PC-9 (cell line): ENCODE results near the gene ZNF423. TPM values are rescaled to one million over a fixed set of nuclear protein-coding genes. Genes with fewer than 3 reads are reported as not detected.

ENCODE experiments used
- BruUV-seq: library from RNA; stranded (reverse); fragments of 400-500 nt; replicated peaks from 2 replicates; lab custom pipeline; 2021; lab: Mats Ljungman, UMichigan
- CTCF ChIA-PET: fragments of 300-600 bp; sonication (Branson Sonifier 250); formaldehyde crosslinking; loops from one replicate; lab custom pipeline; 2022; ENCODE audit warnings: antibody characterized with exemption; lab: Charles Lee
- POLR2A ChIA-PET: fragments of 300-600 bp; sonication (Branson Sonifier 250); formaldehyde crosslinking; loops from one replicate; lab custom pipeline; 2022; ENCODE audit warnings: antibody characterized with exemption; ENCODE audit not compliant: unreplicated experiment; lab: Charles Lee
- DNase-seq, 2 experiments: peaks; one replicate each; pipeline versions ENCODE4 v3.0.0 to v3.0.0-alpha.2; 2015 to 2022; ENCODE audit warnings: mixed read lengths in 1 of 2
- H2AFZ ChIP-seq: fragments of 200-600 bp; sonication (generic); 2 replicates; pipeline ENCODE4 v1.8.1; 2017; ENCODE audit warnings: antibody characterized with exemption
- H3F3A ChIP-seq: fragments of 200-600 bp; sonication (generic); 2 replicates; pipeline ENCODE4 v1.8.1; 2017; ENCODE audit warnings: antibody characterized with exemption, mild to moderate bottlenecking, low read depth; ENCODE audit not compliant: insufficient read depth
- H3K27ac ChIP-seq: fragments of 200-600 bp; sonication (generic); 2 replicates; pipeline ENCODE4 v1.6.1; 2016; ENCODE audit warnings: mixed run types
- H3K27me3 ChIP-seq: fragments of 200-600 bp; sonication (generic); 2 replicates; pipeline ENCODE4 v1.6.1; 2016; ENCODE audit warnings: low read depth, mixed run types; ENCODE audit not compliant: insufficient read depth
- H3K36me3 ChIP-seq: fragments of 200-600 bp; sonication (generic); 2 replicates; pipeline ENCODE4 v1.6.1; 2016; ENCODE audit warnings: low read depth, mixed run types
- H3K4me1 ChIP-seq: fragments of 200-600 bp; sonication (generic); replicated peaks from 2 replicates; pipeline ENCODE4 v1.6.1; 2016; ENCODE audit warnings: mixed run types; ENCODE audit not compliant: insufficient read depth
- H3K4me2 ChIP-seq: fragments of 200-600 bp; sonication (generic); 2 replicates; pipeline ENCODE4 v1.6.1; 2017; ENCODE audit warnings: mixed run types
- H3K4me3 ChIP-seq: fragments of 200-600 bp; sonication (generic); 2 replicates; pipeline ENCODE4 v1.6.1; 2016; ENCODE audit warnings: mixed run types
- H3K79me2 ChIP-seq: fragments of 200-600 bp; sonication (generic); 2 replicates; pipeline ENCODE4 v1.6.1; 2017; ENCODE audit warnings: low read depth, mixed run types
- H3K9me2 ChIP-seq: fragments of 200-600 bp; sonication (generic); 2 replicates; pipeline ENCODE4 v1.8.1; 2017; ENCODE audit warnings: mild to moderate bottlenecking; ENCODE audit not compliant: insufficient read depth
- H3K9me3 ChIP-seq: fragments of 200-600 bp; sonication (generic); 2 replicates; pipeline ENCODE4 v1.8.1; 2016; ENCODE audit warnings: low read depth; ENCODE audit not compliant: insufficient read depth
- H4K20me1 ChIP-seq: fragments of 200-600 bp; sonication (generic); 2 replicates; pipeline ENCODE4 v1.8.1; 2017; ENCODE audit not compliant: insufficient read depth
- EZH2 ChIP-seq: fragments of 200-600 bp; sonication (generic); IDR thresholded peaks from 2 replicates; pipeline ENCODE4 v1.8.0; 2017; ENCODE audit warnings: antibody characterized with exemption, low read depth
- intact Hi-C: fragments of 100-400 bp; cut with micrococcal nuclease; formaldehyde crosslinking; loops from one replicate; pipeline ENCODE4 v1.10.0; 2022; ENCODE audit not compliant: unreplicated experiment
- total RNA-seq: library from RNA; stranded (reverse); gene quantifications from 2 replicates; pipeline ENCODE4 v1.2.3, GENCODE V29; 2021
- TF ChIP-seq, protein P1 (sequence below): fragments of 200-600 bp; sonication (generic); conservative IDR thresholded peaks from 2 replicates; pipeline ENCODE4 v1.6.1; 2017; ENCODE audit warnings: mixed run types, antibody characterized with exemption, mild to moderate bottlenecking, moderate library complexity

ZNF423 gene
- total RNA-seq, 1 experiment from 2014 or later = not detected

GRCh38 chr16:49483251-49483650 lies 372.7 kb downstream of the ZNF423 start:
- no TSS peak for BruUV-seq
- TF ChIP-seq EZH2 = no peak
- TF ChIP-seq, protein P1, sequence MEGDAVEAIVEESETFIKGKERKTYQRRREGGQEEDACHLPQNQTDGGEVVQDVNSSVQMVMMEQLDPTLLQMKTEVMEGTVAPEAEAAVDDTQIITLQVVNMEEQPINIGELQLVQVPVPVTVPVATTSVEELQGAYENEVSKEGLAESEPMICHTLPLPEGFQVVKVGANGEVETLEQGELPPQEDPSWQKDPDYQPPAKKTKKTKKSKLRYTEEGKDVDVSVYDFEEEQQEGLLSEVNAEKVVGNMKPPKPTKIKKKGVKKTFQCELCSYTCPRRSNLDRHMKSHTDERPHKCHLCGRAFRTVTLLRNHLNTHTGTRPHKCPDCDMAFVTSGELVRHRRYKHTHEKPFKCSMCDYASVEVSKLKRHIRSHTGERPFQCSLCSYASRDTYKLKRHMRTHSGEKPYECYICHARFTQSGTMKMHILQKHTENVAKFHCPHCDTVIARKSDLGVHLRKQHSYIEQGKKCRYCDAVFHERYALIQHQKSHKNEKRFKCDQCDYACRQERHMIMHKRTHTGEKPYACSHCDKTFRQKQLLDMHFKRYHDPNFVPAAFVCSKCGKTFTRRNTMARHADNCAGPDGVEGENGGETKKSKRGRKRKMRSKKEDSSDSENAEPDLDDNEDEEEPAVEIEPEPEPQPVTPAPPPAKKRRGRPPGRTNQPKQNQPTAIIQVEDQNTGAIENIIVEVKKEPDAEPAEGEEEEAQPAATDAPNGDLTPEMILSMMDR = no peak
- no peak for DNase-seq
- H2AFZ ChIP-seq = no peak overlapping the region
- H3K9me3 ChIP-seq = no peaks in the 10 kb centered on the region
- H3K79me2 ChIP-seq = no peaks in the 10 kb centered on the region
- H3K27me3 ChIP-seq = peaks cover 49% of the 10 kb centered on the region
- no peaks in the 10 kb centered on the region for H3K9me2 ChIP-seq
- H3K27ac ChIP-seq = no peak overlapping the region
- no peaks in the 10 kb centered on the region for H3F3A ChIP-seq
- H3K4me3 ChIP-seq = no peak overlapping the region
- intact Hi-C loops = no loop called here
- ChIA-PET POLR2A (no interaction called here), CTCF (no interaction called here)
- no peaks in the 10 kb centered on the region for H3K4me1 ChIP-seq
- no peaks in the 10 kb centered on the region for H3K36me3 ChIP-seq
- H4K20me1 ChIP-seq = no peaks in the 10 kb centered on the region
- no peak overlapping the region for H3K4me2 ChIP-seq

- H3K36me3 ChIP-seq = no peaks in the 10 kb centered on the region
- H3K79me2 ChIP-seq = no peaks in the 10 kb centered on the region
- no peak for TF ChIP-seq EZH2
- TF ChIP-seq, protein P1 = no peak
- H3K4me3 ChIP-seq = no peak overlapping the region
- ChIA-PET POLR2A (no interaction called here), CTCF (no interaction called here)
- H3K4me1 ChIP-seq = no peaks in the 10 kb centered on the region
- BruUV-seq = no TSS peak
- no peak overlapping the region for H2AFZ ChIP-seq
- no peak for DNase-seq
- H3K4me2 ChIP-seq = no peak overlapping the region
- H3K9me3 ChIP-seq = no peaks in the 10 kb centered on the region
- no peaks in the 10 kb centered on the region for H3K9me2 ChIP-seq
- H4K20me1 ChIP-seq = no peaks in the 10 kb centered on the region
- no peaks in the 10 kb centered on the region for H3F3A ChIP-seq
- peaks cover 44% of the 10 kb centered on the region for H3K27me3 ChIP-seq
- intact Hi-C loops = no loop called here
- no peak overlapping the region for H3K27ac ChIP-seq
Measured at GRCh38 chr16:49482690-49483089, 373.2 kb downstream of the ZNF423 start.

DNA sequence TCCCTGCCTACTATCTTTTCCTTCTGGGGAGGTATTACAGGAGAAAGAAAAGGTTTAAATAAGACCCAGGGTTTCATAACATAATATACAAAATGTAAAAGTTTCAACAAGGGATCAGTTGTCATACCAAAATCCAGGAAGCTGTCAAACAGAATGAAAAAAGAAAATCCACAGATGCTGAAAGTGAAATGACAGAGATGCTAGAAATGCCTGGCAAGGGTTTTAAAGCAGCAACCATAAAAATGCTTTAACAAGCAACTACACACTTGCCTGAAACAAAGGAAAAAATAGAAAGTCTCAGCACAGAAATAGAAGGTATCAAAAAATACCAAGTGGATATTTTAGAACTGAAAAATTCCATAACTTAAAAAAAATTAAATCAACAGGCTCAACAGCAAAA lies 377.3 kb downstream of the ZNF423 start:
- POLR2A ChIA-PET = no interaction called here
- Histone ChIP-seq H3K4me1 (no peaks in the 10 kb centered on the region), H3K27ac (no peak overlapping the region), H3K4me2 (no peak overlapping the region), H4K20me1 (no peaks in the 10 kb centered on the region), H2AFZ (no peak overlapping the region), H3K79me2 (no peaks in the 10 kb centered on the region), H3K4me3 (no peak overlapping the region), H3K9me2 (no peaks in the 10 kb centered on the region), H3F3A (no peaks in the 10 kb centered on the region), H3K27me3 (peaks cover 23% of the 10 kb centered on the region; the same call in 1 of the 2 replicates), H3K9me3 (no peaks in the 10 kb centered on the region), H3K36me3 (no peaks in the 10 kb centered on the region)
- TF ChIP-seq, protein P1 = no peak
- TF ChIP-seq EZH2 = no peak
- no TSS peak for BruUV-seq
- no peak for DNase-seq
- intact Hi-C loops = no loop called here
- CTCF ChIA-PET = no interaction called here
